Skeletal muscle tissue (tissue), 4 donors: Measurements from ENCODE around the gene MSL2. TPM values are rescaled to one million over a fixed set of nuclear protein-coding genes. Genes with fewer than 3 reads are reported as not detected.
"Not testable (repeated sequence)": the region's sequence is repeated elsewhere in the genome, so short reads cannot be mapped to it uniquely, and the experiment has no call there.

ENCODE experiments used
- H3K27ac ChIP-seq: one replicate; pipeline ENCODE4 v1.7.0; 2013; ENCODE audit warnings: mild to moderate bottlenecking, low read depth, low read length, inconsistent platforms
- H3K27me3 ChIP-seq, 3 donors: one replicate each; pipeline ENCODE4 v1.7.0; 2013; ENCODE audit warnings: low read length in 3 of 3; ENCODE audit not compliant: control insufficient read depth in 3 of 3, insufficient read depth in 3 of 3
- H3K36me3 ChIP-seq, 3 donors: one replicate each; pipeline ENCODE4 v1.7.0; 2013; ENCODE audit warnings: low read length in 3 of 3; ENCODE audit not compliant: control insufficient read depth in 3 of 3, insufficient read depth in 3 of 3
- H3K4me1 ChIP-seq, 3 donors: one replicate each; pipeline ENCODE4 v1.7.0; 2013; ENCODE audit warnings: low read length in 3 of 3, mild to moderate bottlenecking in 3 of 3; ENCODE audit not compliant: control insufficient read depth in 3 of 3, insufficient read depth in 3 of 3
- H3K4me3 ChIP-seq, 3 donors: one replicate each; pipeline ENCODE4 v1.7.0; 2013; ENCODE audit warnings: low read length in 3 of 3
- H3K9ac ChIP-seq, 3 donors: one replicate each; pipeline ENCODE4 v1.7.0; 2013; ENCODE audit warnings: low read length in 3 of 3, mild to moderate bottlenecking in 3 of 3, moderate library complexity in 2 of 3, low read depth in 1 of 3
- H3K9me3 ChIP-seq, 3 donors: one replicate each; pipeline ENCODE4 v1.7.0; 2013; ENCODE audit warnings: low read length in 3 of 3; ENCODE audit not compliant: control insufficient read depth in 3 of 3
- total RNA-seq: library from RNA; depleted of rRNA; stranded (reverse); fragments of >200 nt; gene quantifications from one replicate; pipeline ENCODE4 v1.2.3, GENCODE V29; 2014
- donor health status: Osteomylitis.

Gene MSL2
- total RNA-seq, 1 donor from 2014 or later: 16.2 TPM

DNA sequence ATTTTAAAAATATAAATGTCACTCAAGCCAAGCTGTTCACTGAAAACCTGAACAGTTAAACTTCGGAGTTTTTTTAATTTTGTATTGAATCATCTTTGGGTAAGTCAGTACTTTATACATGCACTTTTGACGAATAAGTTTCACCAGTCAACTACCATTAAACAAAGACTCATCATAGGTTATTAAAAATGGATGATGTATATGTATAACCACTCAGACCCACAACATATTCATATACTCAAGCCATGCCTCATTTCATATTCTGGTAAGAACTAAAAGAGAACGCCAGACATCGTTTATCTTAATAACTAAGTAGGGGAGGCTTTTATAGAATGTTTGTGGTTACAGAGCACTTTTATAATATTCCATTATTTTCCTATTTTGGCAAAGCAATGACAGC, 18.3 kb downstream of the MSL2 start:
- Histone ChIP-seq H3K9ac (no peak overlapping the region), H3K4me1 (peaks cover 3 to 25% (median 16%) of the 10 kb centered on the region in 3 donors)

DNA sequence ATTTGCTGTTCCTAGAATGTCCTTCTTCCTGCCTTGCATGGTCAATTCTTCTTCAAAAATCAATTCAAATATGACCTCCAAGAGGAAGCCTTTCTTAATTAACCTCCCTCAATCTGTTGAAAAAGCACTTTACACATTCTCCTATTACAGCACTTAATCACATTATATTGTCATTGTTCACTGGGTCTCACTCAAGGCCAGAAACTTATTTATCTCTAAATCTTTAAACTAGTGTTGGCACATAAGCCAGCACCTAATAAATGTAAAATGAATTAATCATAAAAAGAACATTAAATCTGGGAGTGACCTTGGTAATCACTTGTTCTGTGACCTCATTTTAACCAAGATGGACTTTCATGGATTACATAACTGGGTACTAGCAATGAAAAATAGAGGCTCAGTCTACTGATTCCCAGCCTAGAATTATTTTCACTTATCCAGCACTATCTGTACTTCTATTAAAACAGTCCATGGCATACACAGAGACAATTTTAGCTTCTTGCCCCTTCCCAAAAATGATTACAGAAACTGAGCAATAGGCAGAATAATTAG, 22.1 kb downstream of the MSL2 start:
- H3K36me3 ChIP-seq: no peaks in the 10 kb centered on the region
- H3K4me3 ChIP-seq: no peak overlapping the region
- H3K9me3 ChIP-seq: no peaks in the 10 kb centered on the region
- no peaks in the 10 kb centered on the region for H3K27me3 ChIP-seq
- H3K27ac ChIP-seq: no peak overlapping the region
- no peak overlapping the region for H3K9ac ChIP-seq
- peaks cover 8 to 12% (median 12%) of the 10 kb centered on the region in 3 donors for H3K4me1 ChIP-seq

More for the DNA sequence above, 18.3 kb downstream of the MSL2 start:
- Histone ChIP-seq H3K9me3 (no peaks in the 10 kb centered on the region), H3K36me3 (no peaks in the 10 kb centered on the region), H3K4me3 (no peak overlapping the region), H3K27me3 (no peaks in the 10 kb centered on the region), H3K27ac (no peak overlapping the region)

DNA sequence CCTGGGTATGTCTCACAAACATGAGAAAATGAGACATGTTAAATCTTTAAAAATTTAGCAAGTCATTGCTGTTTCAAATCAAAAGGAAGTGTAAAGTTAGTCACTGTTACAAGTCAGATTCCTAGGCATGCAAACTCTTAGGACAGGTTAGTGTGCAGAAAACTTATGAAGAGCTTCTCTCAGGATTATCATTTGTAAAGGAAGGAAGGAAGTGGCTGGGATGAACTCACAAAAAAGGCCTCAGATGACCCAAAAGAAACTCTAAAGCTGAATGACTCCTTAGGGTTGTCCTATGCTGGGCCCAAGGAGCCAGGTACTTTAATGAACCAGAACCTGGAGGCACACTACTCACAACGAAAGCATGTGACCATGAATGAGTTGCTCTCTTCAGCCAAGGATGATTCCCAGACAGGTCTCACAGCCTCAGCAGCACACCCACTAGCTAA, 25.0 kb downstream of the MSL2 start:
- Histone ChIP-seq H3K27me3 (no peaks in the 10 kb centered on the region), H3K9ac (no peak overlapping the region), H3K4me3 (no peak overlapping the region), H3K9me3 (no peaks in the 10 kb centered on the region), H3K36me3 (no peaks in the 10 kb centered on the region), H3K27ac (no peak overlapping the region), H3K4me1 (peaks cover 0 to 14% (median 12%) of the 10 kb centered on the region in 3 donors)

DNA sequence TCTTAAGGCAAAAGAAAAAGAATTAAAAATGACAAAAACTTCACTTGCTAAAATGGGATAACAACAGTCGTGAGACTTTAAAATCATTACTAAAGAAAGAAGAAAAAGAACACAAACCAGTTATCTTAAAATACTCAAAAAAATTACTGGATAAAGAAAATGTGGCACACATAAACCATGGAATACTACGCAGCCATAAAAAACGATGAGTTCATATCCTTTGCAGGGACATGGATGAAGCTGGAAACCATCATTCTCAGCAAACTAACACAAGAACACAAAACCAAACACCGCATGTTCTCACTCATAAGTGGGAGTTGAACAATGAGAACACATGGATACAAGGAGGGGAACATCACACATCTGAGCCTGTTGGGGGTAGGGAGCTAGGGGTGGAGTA, 27.9 kb downstream of the MSL2 start:
- H3K27me3 ChIP-seq, H3K9ac ChIP-seq, H3K27ac ChIP-seq, H3K9me3 ChIP-seq, H3K4me3 ChIP-seq, H3K36me3 ChIP-seq: not testable (repeated sequence)
- peaks cover 6 to 15% (median 12%) of the 10 kb centered on the region in 3 donors for H3K4me1 ChIP-seq

DNA sequence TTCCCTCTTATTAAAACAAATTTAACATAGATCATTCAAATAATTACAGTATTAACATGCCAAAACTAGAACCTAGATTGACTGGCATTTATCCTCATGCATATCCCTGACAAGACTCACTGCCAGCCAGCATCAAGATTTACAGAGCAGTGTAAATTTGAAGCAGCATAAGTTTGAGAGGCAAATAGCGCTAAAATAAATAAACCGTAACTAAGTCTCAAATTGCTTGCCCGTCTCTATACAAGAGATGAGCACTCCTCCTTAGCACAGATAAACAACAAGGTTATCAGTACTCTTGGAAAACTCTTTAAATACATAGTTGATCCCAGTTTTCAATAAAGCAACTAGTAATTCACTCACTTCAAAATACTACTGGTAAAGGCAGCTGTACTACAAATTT, 29.6 kb downstream of the MSL2 start:
- Histone ChIP-seq H3K4me1 (peaks cover 15 to 18% (median 16%) of the 10 kb centered on the region in 3 donors), H3K4me3 (no peak overlapping the region), H3K27me3 (no peaks in the 10 kb centered on the region)

DNA sequence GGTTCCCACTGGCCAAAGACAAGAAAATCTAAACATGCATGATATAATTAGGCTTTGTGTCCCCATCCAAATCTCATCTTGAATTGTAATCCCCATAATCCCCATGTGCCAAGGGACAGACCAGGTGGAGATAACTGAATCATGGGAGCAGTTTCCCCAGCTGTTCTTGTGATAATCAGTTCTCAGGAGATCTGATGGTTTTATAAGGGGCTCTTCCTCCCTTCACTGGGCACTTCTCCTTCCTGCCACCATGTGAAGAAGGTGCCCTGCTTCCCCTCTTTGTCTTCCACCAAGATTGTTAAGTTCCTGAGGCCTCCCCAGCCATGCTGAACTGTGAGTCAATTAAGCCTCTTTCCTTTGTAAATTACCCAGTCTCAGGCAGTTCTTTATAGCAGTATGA, 32.5 kb downstream of the MSL2 start:
- peaks cover 12 to 16% (median 15%) of the 10 kb centered on the region in 3 donors for H3K4me1 ChIP-seq
- H3K27ac ChIP-seq, H3K9me3 ChIP-seq, H3K4me3 ChIP-seq, H3K36me3 ChIP-seq, H3K9ac ChIP-seq, H3K27me3 ChIP-seq: not testable (repeated sequence)

More for the DNA sequence above, 29.6 kb downstream of the MSL2 start:
- no peaks in the 10 kb centered on the region for H3K36me3 ChIP-seq
- no peaks in the 10 kb centered on the region for H3K9me3 ChIP-seq
- no peak overlapping the region for H3K27ac ChIP-seq
- H3K9ac ChIP-seq: no peak overlapping the region

DNA sequence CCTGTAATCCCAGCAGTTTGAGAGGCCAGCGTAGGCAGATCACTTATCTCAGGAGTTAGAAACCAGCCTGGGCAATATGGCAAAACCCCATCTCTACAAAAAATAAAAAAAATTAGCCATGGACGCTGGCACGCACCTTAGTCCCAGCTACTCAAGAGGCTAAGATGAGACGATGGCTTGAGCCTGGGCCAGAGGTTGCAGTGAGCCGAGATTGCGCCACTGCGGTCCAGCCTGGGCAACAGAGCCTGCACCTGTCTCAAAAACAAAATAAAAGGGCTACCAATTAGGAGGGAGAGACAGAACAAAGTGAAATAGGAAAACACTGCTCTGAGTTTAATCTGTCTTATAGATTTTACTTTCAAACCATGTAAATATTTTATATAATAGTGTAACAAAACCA, 33.8 kb downstream of the MSL2 start:
- no peaks in the 10 kb centered on the region for H3K36me3 ChIP-seq
- H3K9me3 ChIP-seq: no peaks in the 10 kb centered on the region
- no peaks in the 10 kb centered on the region for H3K27me3 ChIP-seq
- H3K27ac ChIP-seq: no peak overlapping the region
- H3K4me1 ChIP-seq: peaks cover 12 to 16% (median 15%) of the 10 kb centered on the region in 3 donors
- H3K4me3 ChIP-seq: no peak overlapping the region
- no peak overlapping the region for H3K9ac ChIP-seq

DNA sequence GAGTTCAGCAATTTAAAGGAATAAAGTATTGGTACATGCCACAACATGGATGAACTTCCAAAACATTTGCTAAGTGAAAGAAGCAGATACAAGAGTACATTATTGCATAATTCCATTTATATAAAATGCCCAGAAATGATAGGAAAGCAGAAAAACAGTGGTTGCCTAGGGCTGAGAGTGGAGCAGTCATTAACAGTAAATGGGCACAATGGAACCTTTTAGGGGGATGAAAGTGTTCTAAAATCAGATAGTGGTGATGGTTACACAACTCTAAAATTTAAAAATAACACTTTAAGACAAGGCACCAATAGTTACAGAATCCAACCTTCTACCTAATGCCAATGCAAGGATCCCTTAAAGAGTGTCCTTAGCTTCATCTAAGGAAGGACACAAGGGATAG, 34.6 kb downstream of the MSL2 start:
- Histone ChIP-seq H3K4me3 (no peak overlapping the region), H3K4me1 (peaks cover 9 to 15% (median 13%) of the 10 kb centered on the region in 3 donors), H3K27me3 (no peaks in the 10 kb centered on the region), H3K36me3 (no peaks in the 10 kb centered on the region), H3K27ac (no peak overlapping the region), H3K9ac (no peak overlapping the region), H3K9me3 (no peaks in the 10 kb centered on the region)

DNA sequence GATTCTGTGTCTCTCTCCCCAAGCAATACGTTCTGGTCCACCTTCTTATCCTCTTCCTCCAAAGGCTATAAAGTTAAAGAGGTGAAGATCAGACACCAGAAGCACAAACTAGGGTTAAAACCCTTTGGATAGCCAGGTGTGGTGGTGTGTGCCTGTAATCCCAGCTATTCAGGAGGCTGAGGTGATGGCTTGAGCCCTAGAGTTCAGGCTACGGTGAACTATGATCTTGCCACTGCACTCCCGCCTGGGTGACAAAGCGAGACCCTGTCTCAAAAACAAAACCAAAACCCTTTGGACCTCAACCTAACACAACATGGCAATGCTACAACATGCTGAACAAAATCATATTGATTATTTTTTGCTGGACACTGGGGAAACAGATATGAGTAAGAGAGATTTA, 43.2 kb downstream of the MSL2 start:
- H3K27ac ChIP-seq: no peak overlapping the region
- H3K4me3 ChIP-seq: no peak overlapping the region
- H3K9ac ChIP-seq: no peak overlapping the region
- H3K4me1 ChIP-seq: peaks cover 0 to 10% (median 10%) of the 10 kb centered on the region in 3 donors
- H3K36me3 ChIP-seq: peaks cover 8 to 15% (median 14%) of the 10 kb centered on the region in 3 donors
- no peaks in the 10 kb centered on the region for H3K27me3 ChIP-seq
- H3K9me3 ChIP-seq: no peaks in the 10 kb centered on the region

DNA sequence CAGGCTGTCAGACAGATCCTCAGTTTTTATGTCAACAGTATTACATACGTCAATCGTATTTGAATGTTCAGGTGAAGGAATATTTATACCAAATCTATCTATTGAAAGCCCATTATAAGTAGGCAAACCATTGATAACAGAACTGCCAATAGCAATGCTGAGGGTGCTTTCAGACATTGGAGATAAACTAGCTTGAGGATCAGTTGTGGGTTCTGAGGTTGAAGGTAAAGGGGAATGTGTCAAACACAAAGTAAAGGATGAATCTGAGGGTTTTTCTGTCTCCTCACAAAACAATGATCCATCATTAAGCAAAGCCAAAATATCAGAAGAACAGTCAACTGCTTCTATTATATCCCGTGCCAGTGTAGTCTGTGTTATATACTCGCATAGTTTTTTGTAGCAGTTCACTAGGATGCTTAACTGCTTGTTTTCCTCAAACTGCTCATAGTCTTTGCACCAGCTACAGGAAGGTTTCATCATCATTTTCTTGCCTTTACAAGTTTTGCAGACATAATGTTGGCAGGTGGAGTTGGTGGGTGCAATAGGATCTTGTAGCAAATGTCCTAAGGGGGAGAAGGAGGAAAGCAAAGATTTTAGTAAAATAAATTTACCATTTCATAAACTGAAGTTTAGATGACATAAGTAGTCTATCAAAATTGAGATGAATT, 43.8 kb downstream of the MSL2 start:
- Histone ChIP-seq H3K27me3 (no peaks in the 10 kb centered on the region), H3K27ac (no peak overlapping the region), H3K9me3 (no peaks in the 10 kb centered on the region), H3K4me3 (no peak overlapping the region), H3K36me3 (peaks cover 8 to 15% (median 14%) of the 10 kb centered on the region in 3 donors), H3K4me1 (peaks cover 0 to 10% (median 10%) of the 10 kb centered on the region in 3 donors), H3K9ac (no peak overlapping the region)
